ENCODE results near the gene PCID2. TPM values are rescaled to one million over a fixed set of nuclear protein-coding genes. Genes with fewer than 3 reads are reported as not detected.

Gene PCID2
- total RNA-seq, 2 experiments from 2014 or later: 75.8 to 79.0 TPM

DNA sequence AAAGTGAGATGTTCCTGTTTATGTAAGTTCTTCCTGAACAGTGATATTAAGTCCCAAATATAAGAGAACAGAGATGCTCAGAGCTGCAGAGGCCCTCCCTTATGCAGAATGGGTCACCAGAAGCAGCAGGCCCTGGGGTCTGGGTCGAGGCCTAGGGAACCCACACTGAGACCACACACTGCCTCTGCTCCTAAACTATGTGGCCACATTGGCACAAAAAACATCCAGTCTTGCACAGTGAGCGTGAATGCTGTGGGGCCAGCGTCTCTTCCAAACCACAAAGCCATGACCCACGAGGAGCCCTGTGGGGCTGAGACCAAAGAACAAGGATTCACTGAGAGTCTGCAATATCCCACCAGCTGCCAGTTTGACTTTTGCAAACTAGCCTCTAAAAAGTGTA is 26.4 kb downstream of the PCID2 start:
- CTCF ChIA-PET: no interaction called here
- no peak overlapping the region for H3K27ac Mint-ChIP-seq
- no peaks in the 10 kb centered on the region for H3K27me3 Mint-ChIP-seq
- no peak overlapping the region for H3K4me3 Mint-ChIP-seq
- POLR2A ChIA-PET: interaction anchor here (1.1 kb wide), 1 partner anchor 16 kb away, joined by 3 read pairs; no protein-coding TSS in a partner anchor
- TF ChIP-seq CTCF (IDR thresholded peaks at IDR 0.05): no peak
- H3K36me3 Mint-ChIP-seq (ENCODE audit: low read depth): peaks cover 53% of the 10 kb centered on the region
- no peaks in the 10 kb centered on the region for H3K9me3 Mint-ChIP-seq
- peaks cover 35% of the 10 kb centered on the region for H3K4me1 Mint-ChIP-seq (ENCODE audit: low read depth)
- intact Hi-C loops (cut with micrococcal nuclease): no loop called here
- no peak for DNase-seq
- ATAC-seq: no peak

DNA sequence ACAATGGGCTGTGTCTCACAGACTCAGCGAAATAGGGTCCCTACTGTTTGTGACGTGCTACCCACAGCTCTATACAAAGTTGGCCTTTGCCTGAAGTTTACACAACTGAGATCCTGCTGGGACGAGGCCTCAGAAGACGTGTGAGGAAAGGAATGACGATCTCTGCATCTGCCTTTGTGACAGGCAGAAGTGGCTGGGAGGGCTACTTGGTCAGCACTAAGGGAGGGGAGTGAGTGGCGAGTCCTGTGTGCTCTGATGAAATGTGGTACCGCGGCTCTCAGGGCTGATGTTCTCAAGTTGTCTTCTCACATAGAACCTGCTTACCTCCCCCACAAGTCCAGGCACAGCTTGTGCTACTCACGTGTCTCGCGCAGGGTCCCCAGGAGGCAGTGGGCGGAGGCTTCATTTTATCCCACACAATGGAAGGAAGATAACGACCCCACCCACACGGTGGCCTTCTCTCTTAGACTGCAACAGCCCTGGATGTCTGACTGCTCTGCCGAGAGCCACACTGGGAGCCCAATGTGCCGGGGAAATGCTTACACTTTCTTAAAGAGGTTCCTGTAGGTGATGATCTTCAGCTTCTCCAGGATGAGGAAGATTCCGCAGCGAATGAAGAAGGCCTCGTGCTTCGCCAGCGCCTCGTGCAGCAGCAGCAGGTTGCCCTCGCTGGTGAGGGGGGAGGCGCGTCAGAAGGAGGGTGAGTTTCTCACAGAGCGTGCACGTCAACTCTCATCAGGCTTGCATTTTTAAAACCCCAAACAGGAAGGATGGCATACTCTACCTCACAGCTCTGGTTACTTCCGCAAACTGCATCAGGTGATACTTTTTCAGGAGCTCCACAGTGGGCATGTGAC is 28.9 kb downstream of the PCID2 start:
- DNase-seq (no peak), ATAC-seq (peak; percentile 27)
- H3K9me3 Mint-ChIP-seq: no peaks in the 10 kb centered on the region
- intact Hi-C loops (cut with micrococcal nuclease): no loop called here
- H3K4me3 Mint-ChIP-seq: no peak overlapping the region
- H3K27me3 Mint-ChIP-seq: no peaks in the 10 kb centered on the region
- H3K36me3 Mint-ChIP-seq (ENCODE audit: low read depth): peaks cover 58% of the 10 kb centered on the region
- ChIA-PET CTCF (interaction anchor here (0.7 kb wide), 1 partner anchor 13 kb away, joined by 3 read pairs; no protein-coding TSS in a partner anchor), POLR2A (interaction anchor here (0.6 kb wide), 1 partner anchor 106 kb away, joined by 3 read pairs; no protein-coding TSS in a partner anchor)
- H3K4me1 Mint-ChIP-seq (ENCODE audit: low read depth): peaks cover 19% of the 10 kb centered on the region
- TF ChIP-seq CTCF (IDR thresholded peaks at IDR 0.05): no peak
- peak overlapping the region; percentile 50 for H3K27ac Mint-ChIP-seq

DNA sequence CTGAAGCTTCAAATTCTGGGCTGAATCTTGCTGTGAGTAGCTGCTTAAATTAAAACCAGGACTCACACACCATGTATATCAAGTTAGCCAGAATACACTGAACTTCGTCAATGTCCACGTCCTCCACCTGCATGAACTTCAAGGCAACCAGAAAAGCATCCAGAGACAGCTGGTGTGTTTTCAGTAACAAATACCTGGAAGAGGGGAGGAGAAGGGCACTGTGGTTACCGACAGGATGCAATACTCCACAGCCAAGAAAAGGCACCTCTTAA is 29.6 kb downstream of the PCID2 start:
- ATAC-seq (no peak), DNase-seq (no peak)
- no peak for TF ChIP-seq CTCF (IDR thresholded peaks at IDR 0.05)
- Mint-ChIP-seq H3K4me3 (no peak overlapping the region), H3K36me3 (ENCODE audit: low read depth) (peaks cover 61% of the 10 kb centered on the region), H3K4me1 (ENCODE audit: low read depth) (peaks cover 18% of the 10 kb centered on the region), H3K27me3 (no peaks in the 10 kb centered on the region), H3K9me3 (no peaks in the 10 kb centered on the region), H3K27ac (no peak overlapping the region)
- POLR2A ChIA-PET: interaction anchor here (0.6 to 0.7 kb wide), 2 partner anchors 19 to 105 kb away, joined by 3 read pairs; no protein-coding TSS in a partner anchor
- intact Hi-C loops (cut with micrococcal nuclease): no loop called here
- CTCF ChIA-PET: no interaction called here

DNA sequence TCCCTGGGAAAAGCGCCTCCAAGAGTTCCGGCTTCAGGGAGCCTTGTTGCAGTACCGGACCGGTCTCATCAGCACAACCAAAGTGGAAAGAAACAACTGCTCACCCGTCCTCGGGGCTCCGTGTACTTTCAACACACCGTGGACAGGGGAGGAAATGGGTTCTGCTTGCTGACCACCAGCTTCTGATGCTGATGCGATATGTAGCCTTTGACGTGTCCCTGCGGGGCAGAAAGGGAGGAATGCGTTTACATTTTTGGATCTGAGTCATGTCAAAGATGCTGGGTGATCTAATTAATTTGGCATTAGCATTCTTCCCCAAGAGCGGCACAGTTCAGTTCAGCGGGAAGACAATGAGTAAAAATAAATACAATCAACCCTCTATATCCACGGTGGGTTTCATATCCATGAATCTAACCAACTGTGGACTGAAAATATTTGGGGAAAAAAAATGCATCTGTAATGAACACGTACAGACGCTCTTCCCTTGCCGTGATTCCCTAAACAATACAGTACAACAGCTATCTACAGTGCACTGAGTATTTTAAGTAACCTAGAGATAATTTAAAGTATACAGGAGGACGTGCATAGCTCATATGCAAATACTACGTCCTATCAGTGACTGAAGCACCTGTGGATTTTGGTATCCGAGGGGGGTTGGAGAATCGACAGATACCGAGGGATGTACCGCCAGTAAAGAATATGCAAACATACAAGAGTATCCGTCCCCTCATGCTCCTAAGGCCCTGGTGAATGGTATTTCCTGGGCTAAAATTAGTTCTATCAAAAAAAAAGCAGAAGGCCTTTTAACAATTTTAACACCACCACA is 30.2 kb downstream of the PCID2 start:
- no peak overlapping the region for H3K27ac Mint-ChIP-seq
- POLR2A ChIA-PET: interaction anchor here (0.6 to 0.7 kb wide), 2 partner anchors 18 to 105 kb away, joined by 3 read pairs; no protein-coding TSS in a partner anchor
- H3K4me3 Mint-ChIP-seq: no peak overlapping the region

More for the DNA sequence above, 30.2 kb downstream of the PCID2 start:
- Mint-ChIP-seq H3K36me3 (ENCODE audit: low read depth) (peaks cover 56% of the 10 kb centered on the region), H3K4me1 (ENCODE audit: low read depth) (peaks cover 12% of the 10 kb centered on the region), H3K27me3 (no peaks in the 10 kb centered on the region), H3K9me3 (no peaks in the 10 kb centered on the region)
- CTCF ChIA-PET: no interaction called here
- DNase-seq (no peak), ATAC-seq (no peak)
- TF ChIP-seq CTCF (IDR thresholded peaks at IDR 0.05): no peak
- intact Hi-C loops (cut with micrococcal nuclease): no loop called here
